ENCODE measurements around the gene AACS.
"Not testable (repeated sequence)": the region's sequence is repeated elsewhere in the genome, so short reads cannot be mapped to it uniquely, and the experiment has no call there.

The AACS gene

DNA sequence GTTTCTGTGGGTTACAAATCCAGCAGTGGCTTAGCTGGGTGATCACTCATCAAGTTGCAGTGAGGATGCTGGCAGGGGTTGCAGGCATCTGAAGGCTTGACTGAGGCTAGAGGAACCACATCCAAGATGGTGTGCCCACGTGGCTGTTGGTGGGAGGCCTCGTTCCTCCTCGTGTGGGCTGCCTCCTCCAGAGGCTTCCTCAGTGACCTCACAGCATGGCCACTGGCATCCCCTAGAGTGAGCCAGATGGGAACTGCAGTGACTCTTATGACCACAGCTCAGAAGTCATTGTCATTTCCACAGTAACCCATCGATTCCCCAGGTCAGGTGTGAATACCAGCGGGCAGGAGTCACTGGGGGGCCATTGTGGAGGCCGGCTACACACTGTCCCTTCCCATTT, 17.8 kb downstream of the AACS start:
- in situ Hi-C loops (cut with HindIII; ENCODE audit: low pct_unique_long_range_greater_than_20kb, low sequenced_read_pairs), result no loop called here
- DNase-seq (ENCODE audit: low read depth in 1 of 2, low spot score in 1 of 2), result no peak
- TF ChIP-seq JUND (IDR thresholded peaks at IDR 0.05; ENCODE audit: low read depth), result no peak

GRCh38 chr12:125088199-125088598, 23.0 kb downstream of the AACS start:
- DNase-seq (ENCODE audit: low read depth in 1 of 2, low spot score in 1 of 2); in situ Hi-C loops (cut with HindIII; ENCODE audit: low pct_unique_long_range_greater_than_20kb, low sequenced_read_pairs): not testable (repeated sequence)

DNA sequence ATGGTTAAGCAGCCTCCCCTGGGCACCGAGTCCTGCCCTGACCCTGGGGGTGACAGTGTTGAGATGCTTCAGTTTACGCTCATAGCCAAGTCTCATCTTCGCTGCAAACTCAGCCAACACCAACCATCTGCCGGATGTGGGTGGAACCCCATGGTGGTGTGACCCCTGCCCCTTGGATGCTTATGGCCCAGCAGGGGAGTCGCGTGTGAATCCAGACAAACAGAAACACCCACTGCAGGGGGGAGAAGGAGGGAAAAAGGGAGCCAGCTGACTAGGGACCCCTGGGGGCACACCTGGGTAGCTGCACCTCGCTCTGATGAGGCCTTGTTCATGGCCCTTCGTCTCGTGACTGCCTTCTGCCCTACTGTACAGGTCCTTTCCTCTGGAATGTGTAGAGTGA, 23.8 kb downstream of the AACS start:
- no peak for DNase-seq (ENCODE audit: low read depth in 1 of 2, low spot score in 1 of 2)
- in situ Hi-C loops (cut with HindIII; ENCODE audit: low pct_unique_long_range_greater_than_20kb, low sequenced_read_pairs), result no loop called here
- no peak for TF ChIP-seq JUND (IDR thresholded peaks at IDR 0.05; ENCODE audit: low read depth)

GRCh38 chr12:125089626-125090025, 24.4 kb downstream of the AACS start:
- no peak for DNase-seq (ENCODE audit: low read depth in 1 of 2, low spot score in 1 of 2)
- in situ Hi-C loops (cut with HindIII; ENCODE audit: low pct_unique_long_range_greater_than_20kb, low sequenced_read_pairs), result no loop called here
- TF ChIP-seq JUND (IDR thresholded peaks at IDR 0.05; ENCODE audit: low read depth), result no peak

DNA sequence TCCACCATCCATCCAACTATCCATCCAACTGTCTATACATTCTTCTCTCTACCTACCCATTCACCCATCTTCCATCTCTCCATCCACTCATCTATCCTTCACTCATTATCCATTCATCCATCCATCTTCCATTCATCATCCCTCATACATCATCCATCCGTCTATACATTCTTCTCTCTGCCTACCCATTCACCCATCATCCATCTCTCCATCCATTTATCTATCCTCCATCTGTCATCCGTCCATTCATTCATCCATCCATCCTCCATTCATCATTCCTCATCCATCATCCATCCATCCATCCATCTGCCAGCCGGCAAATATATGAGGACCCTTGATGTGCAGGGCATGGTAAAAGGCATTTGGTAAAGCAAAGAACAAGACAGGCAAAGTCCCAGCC, 25.2 kb downstream of the AACS start:
- TF ChIP-seq JUND (IDR thresholded peaks at IDR 0.05; ENCODE audit: low read depth), result no peak
- no peak for DNase-seq (ENCODE audit: low read depth in 1 of 2, low spot score in 1 of 2)
- in situ Hi-C loops (cut with HindIII; ENCODE audit: low pct_unique_long_range_greater_than_20kb, low sequenced_read_pairs), result no loop called here

DNA sequence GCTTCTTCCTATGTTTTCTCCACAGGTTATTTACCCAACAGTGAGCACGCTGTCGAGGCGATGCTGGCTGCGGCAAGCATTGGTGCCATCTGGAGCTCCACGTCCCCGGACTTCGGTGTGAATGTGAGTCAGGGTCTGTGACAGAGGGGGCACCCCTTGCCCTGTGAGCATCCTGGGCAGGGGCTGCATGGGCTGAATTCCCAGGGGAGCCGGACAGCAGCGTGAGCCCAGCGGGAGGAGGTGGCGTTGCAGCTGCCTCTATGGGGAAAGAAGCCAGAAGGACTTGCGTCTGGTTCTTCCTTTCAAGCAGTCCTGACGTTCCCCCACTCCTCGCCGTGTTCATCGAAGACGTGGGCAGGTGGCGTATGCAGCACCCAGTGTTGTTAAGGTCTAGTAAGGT, 26.2 kb downstream of the AACS start:
- in situ Hi-C loops (cut with HindIII; ENCODE audit: low pct_unique_long_range_greater_than_20kb, low sequenced_read_pairs), result no loop called here
- no peak for DNase-seq (ENCODE audit: low read depth in 1 of 2, low spot score in 1 of 2)
- no peak for TF ChIP-seq JUND (IDR thresholded peaks at IDR 0.05; ENCODE audit: low read depth)

GRCh38 chr12:125092108-125092871, 27.1 kb downstream of the AACS start:
- DNase-seq (ENCODE audit: low read depth in 1 of 2, low spot score in 1 of 2), result no peak
- no peak for TF ChIP-seq JUND (IDR thresholded peaks at IDR 0.05; ENCODE audit: low read depth)
- in situ Hi-C loops (cut with HindIII; ENCODE audit: low pct_unique_long_range_greater_than_20kb, low sequenced_read_pairs), result no loop called here

GRCh38 chr12:125092872-125093680, 27.8 kb downstream of the AACS start:
- no peak for TF ChIP-seq JUND (IDR thresholded peaks at IDR 0.05; ENCODE audit: low read depth)
- in situ Hi-C loops (cut with HindIII; ENCODE audit: low pct_unique_long_range_greater_than_20kb, low sequenced_read_pairs), result no loop called here
- DNase-seq (ENCODE audit: low read depth in 1 of 2, low spot score in 1 of 2), result no peak

GRCh38 chr12:125093681-125094330, 28.6 kb downstream of the AACS start:
- DNase-seq (ENCODE audit: low read depth in 1 of 2, low spot score in 1 of 2), result no peak
- TF ChIP-seq JUND (IDR thresholded peaks at IDR 0.05; ENCODE audit: low read depth), result no peak
- in situ Hi-C loops (cut with HindIII; ENCODE audit: low pct_unique_long_range_greater_than_20kb, low sequenced_read_pairs), result no loop called here

DNA sequence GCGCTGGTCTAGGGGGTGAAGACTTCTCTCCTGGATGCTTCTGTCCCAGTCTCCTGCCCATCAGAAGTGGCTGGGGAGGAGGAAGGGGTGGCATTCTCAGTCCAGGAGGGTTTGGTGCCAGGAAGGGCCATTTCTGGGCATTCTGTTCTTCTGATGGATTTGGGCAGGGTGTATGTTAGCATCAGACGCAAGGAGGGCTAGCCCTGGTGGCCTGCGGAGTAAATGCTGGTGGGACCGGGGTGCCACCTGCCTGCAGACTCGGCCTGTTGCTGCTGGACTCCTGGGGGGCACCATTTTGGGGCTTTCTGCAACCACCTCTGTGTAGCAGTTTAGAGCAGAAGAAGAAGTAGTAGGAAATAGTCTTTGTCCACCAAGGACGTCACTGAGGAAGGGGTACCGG, 31.7 kb downstream of the AACS start:
- TF ChIP-seq JUND (IDR thresholded peaks at IDR 0.05; ENCODE audit: low read depth), result no peak
- no peak for DNase-seq (ENCODE audit: low read depth in 1 of 2, low spot score in 1 of 2)
- in situ Hi-C loops (cut with HindIII; ENCODE audit: low pct_unique_long_range_greater_than_20kb, low sequenced_read_pairs), result no loop called here

- no peak for DNase-seq (ENCODE audit: low read depth in 1 of 2, low spot score in 1 of 2)
- TF ChIP-seq JUND (IDR thresholded peaks at IDR 0.05; ENCODE audit: low read depth), result no peak
- in situ Hi-C loops (cut with HindIII; ENCODE audit: low pct_unique_long_range_greater_than_20kb, low sequenced_read_pairs), result no loop called here
These were observed 32.2 kb downstream of the AACS start for GRCh38 chr12:125097427-125097826.

- DNase-seq (ENCODE audit: low read depth in 1 of 2, low spot score in 1 of 2), result no peak
- in situ Hi-C loops (cut with HindIII; ENCODE audit: low pct_unique_long_range_greater_than_20kb, low sequenced_read_pairs), result no loop called here
- no peak for TF ChIP-seq JUND (IDR thresholded peaks at IDR 0.05; ENCODE audit: low read depth)
These were observed 33.6 kb downstream of the AACS start for GRCh38 chr12:125098676-125099408.
